Measurements from ENCODE around the gene CACNA1D. TPM values are rescaled to one million over a fixed set of nuclear protein-coding genes. Genes with fewer than 3 reads are reported as not detected.

Gene CACNA1D
- total and polyA plus RNA-seq, 8 donors, result 0.31 to 36.5 (median 12.5) TPM

GRCh38 chr3:53729618-53730017, 235.2 kb downstream of the CACNA1D start:
- no peaks in the 10 kb centered on the region for H3K36me3 ChIP-seq
- intact Hi-C loops (cut with DNase I; ENCODE audit: low total_unique reads), result no loop called here
- TF ChIP-seq POLR2AphosphoS5 (IDR thresholded peaks at IDR 0.05), result no peak
- peak in 1 of 7 experiments; percentile 23 for TF ChIP-seq CTCF (IDR thresholded peaks at IDR 0.05)
- TF ChIP-seq POLR2A (IDR thresholded peaks at IDR 0.05), result no peak
- H3K27me3 ChIP-seq, result no peaks in the 10 kb centered on the region
- no peaks in the 10 kb centered on the region for H3K9me3 ChIP-seq
- peaks cover 0 to 4% (median 2%) of the 10 kb centered on the region in 4 donors for H3K4me1 ChIP-seq
- H3K4me3 ChIP-seq, result no peak overlapping the region
- no peak overlapping the region for H3K27ac ChIP-seq
- no peak for DNase-seq
- WGBS, 5 donors, result 31 to 51% (median 35%) methylated on average over 2 of the region's 2 CpGs

GRCh38 chr3:53730576-53730975, 236.2 kb downstream of the CACNA1D start:
- Histone ChIP-seq H3K36me3 (no peaks in the 10 kb centered on the region), H3K4me3 (no peak overlapping the region), H3K9me3 (no peaks in the 10 kb centered on the region), H3K27ac (no peak overlapping the region), H3K27me3 (no peaks in the 10 kb centered on the region), H3K4me1 (peaks cover 0 to 4% (median 2%) of the 10 kb centered on the region in 4 donors)
- no peak for TF ChIP-seq POLR2A (IDR thresholded peaks at IDR 0.05)
- no peak for TF ChIP-seq EP300 (IDR thresholded peaks at IDR 0.05)
- TF ChIP-seq POLR2AphosphoS5 (IDR thresholded peaks at IDR 0.05), result no peak
- TF ChIP-seq CTCF (IDR thresholded peaks at IDR 0.05), result no peak
- DNase-seq, result peak in 1 of 2 donors; percentile 75
- intact Hi-C loops (cut with DNase I; ENCODE audit: low total_unique reads), result no loop called here
- WGBS, 5 donors, result 62 to 69% (median 64%) methylated on average over 7 to 8 of the region's 8 CpGs

- 88 to 92% (median 90%) methylated on average over 12 to 16 of the region's 16 CpGs for WGBS, 5 donors
- no peak overlapping the region for H3K4me3 ChIP-seq
- no peak overlapping the region for H3K27ac ChIP-seq
- H3K36me3 ChIP-seq, result no peaks in the 10 kb centered on the region
- DNase-seq, result no peak
- H3K4me1 ChIP-seq, result peaks cover 0 to 4% (median 2%) of the 10 kb centered on the region in 4 donors
- no peaks in the 10 kb centered on the region for H3K9me3 ChIP-seq
- H3K27me3 ChIP-seq, result no peaks in the 10 kb centered on the region
- intact Hi-C loops (cut with DNase I; ENCODE audit: low total_unique reads), result no loop called here
- TF ChIP-seq CTCF (IDR thresholded peaks at IDR 0.05) (no peak), POLR2A (IDR thresholded peaks at IDR 0.05) (no peak)
Measured at GRCh38 chr3:53731934-53732624, 237.7 kb downstream of the CACNA1D start.

- Histone ChIP-seq H3K4me1 (peaks cover 0 to 4% (median 2%) of the 10 kb centered on the region in 4 donors), H3K36me3 (no peaks in the 10 kb centered on the region), H3K4me3 (no peak overlapping the region), H3K9me3 (no peaks in the 10 kb centered on the region), H3K27me3 (no peaks in the 10 kb centered on the region), H3K27ac (no peak overlapping the region)
- no peak for TF ChIP-seq POLR2AphosphoS5 (IDR thresholded peaks at IDR 0.05)
- TF ChIP-seq CTCF (IDR thresholded peaks at IDR 0.05), result no peak
- TF ChIP-seq POLR2A (IDR thresholded peaks at IDR 0.05), result no peak
- no peak for TF ChIP-seq EP300 (IDR thresholded peaks at IDR 0.05)
- WGBS, 5 donors, result 16 to 35% (median 25%) methylated on average over 1 of the region's 1 CpG
- intact Hi-C loops (cut with DNase I; ENCODE audit: low total_unique reads), result no loop called here
- no peak for DNase-seq
Measured at GRCh38 chr3:53733446-53733845, 239.0 kb downstream of the CACNA1D start.
